ENCODE measurements around the gene IMP4. TPM values are rescaled to one million over a fixed set of nuclear protein-coding genes. Genes with fewer than 3 reads are reported as not detected.

The IMP4 gene
- total and polyA plus RNA-seq, 2 of the 8 experiments (the other 6 are each of a cell fraction or from before 2014, with no cell fraction given): 96.8 to 194 TPM

DNA sequence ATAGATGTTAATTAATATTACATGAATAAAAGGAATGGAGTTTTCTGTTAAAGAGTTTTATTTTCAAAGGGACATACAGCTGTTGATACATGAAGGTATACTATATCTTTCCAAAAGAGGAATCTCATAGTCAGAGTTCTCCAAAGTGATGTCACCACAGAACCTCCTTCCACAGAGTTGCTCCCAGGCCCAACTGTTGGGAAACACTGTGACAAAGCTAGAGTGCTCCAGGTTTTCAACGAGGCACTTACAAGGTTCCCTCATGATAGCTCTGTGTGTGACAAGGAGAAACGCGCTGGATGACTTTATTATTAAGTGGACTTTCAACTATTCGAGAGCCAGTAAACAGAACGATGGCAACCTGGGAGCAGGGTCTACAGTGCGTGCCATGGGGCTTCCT lies 46.7 kb downstream of the IMP4 start:
- Histone ChIP-seq H4K8ac (ENCODE audit: extremely low read depth, insufficient read depth, low read length) (no peak overlapping the region), H2BK120ac (replicated peaks; ENCODE audit: low read depth, low read length) (no peak overlapping the region), H3K27ac (ENCODE audit: low read depth, low read length) (no peak overlapping the region), H3K4ac (replicated peaks; ENCODE audit: insufficient read length, low read depth, low read length) (no peak overlapping the region), H3K27me3 (replicated peaks in 1 of 4; ENCODE audit: control insufficient read depth in 3 of 4, extremely low read depth in 1 of 4, insufficient read depth in 3 of 4, low read length in 3 of 4) (peaks cover 0 to 14% (median 8%) of the 10 kb centered on the region in 4 experiments; a peak in 4 of 7 replicates), H2AFZ (ENCODE audit: low read length) (no peak overlapping the region), H3K4me3 (ENCODE audit: extremely low read depth in 1 of 4, insufficient read depth in 2 of 4, low read depth in 3 of 4, low read length in 4 of 4) (no peak overlapping the region), H2BK5ac (ENCODE audit: low read depth, low read length) (no peak overlapping the region), H3K18ac (ENCODE audit: extremely low read depth, low read length) (no peak overlapping the region), H3K23me2 (ENCODE audit: low read depth, low read length) (peaks cover 6% of the 10 kb centered on the region; the same call in 1 of the 2 replicates), H3K4me2 (ENCODE audit: insufficient read depth in 1 of 2, low read depth in 2 of 2, low read length in 2 of 2) (no peak overlapping the region), H3K9ac (replicated peaks in 1 of 4; ENCODE audit: extremely low read depth in 1 of 4, low read depth in 3 of 4, low read length in 3 of 4) (no peak overlapping the region), H3K9me3 (ENCODE audit: insufficient read depth in 2 of 2, low read depth in 1 of 2, low read length in 1 of 2) (no peaks in the 10 kb centered on the region), H3K56ac (replicated peaks; ENCODE audit: insufficient read length, low read depth, low read length) (no peak overlapping the region), H4K5ac (ENCODE audit: insufficient read length, low read depth, low read length) (no peak overlapping the region), H3K4me1 (replicated peaks in 1 of 4; ENCODE audit: control insufficient read depth in 3 of 4, insufficient read depth in 4 of 4, low read length in 3 of 4) (peaks cover 0 to 10% (median 3%) of the 10 kb centered on the region in 4 experiments; a peak in 5 of 7 replicates), H2AK5ac (ENCODE audit: low read depth, low read length) (no peak overlapping the region), H4K91ac (replicated peaks; ENCODE audit: insufficient read length, low read length) (no peak overlapping the region), H2BK12ac (ENCODE audit: low read depth, low read length) (no peak overlapping the region), H3K79me2 (ENCODE audit: control insufficient read depth in 1 of 2, insufficient read depth in 2 of 2, low read length in 2 of 2) (no peaks in the 10 kb centered on the region), H4K20me1 (replicated peaks in 1 of 2; ENCODE audit: control insufficient read depth in 1 of 2, insufficient read depth in 2 of 2, low read length in 2 of 2) (peaks cover 0 to 3% of the 10 kb centered on the region in 2 experiments), H3K14ac (ENCODE audit: insufficient read length) (no peak overlapping the region), H2BK15ac (ENCODE audit: low read length) (no peak overlapping the region), H2BK20ac (ENCODE audit: low read length) (no peak overlapping the region), H3K23ac (ENCODE audit: insufficient read length) (no peak overlapping the region), H3K36me3 (ENCODE audit: control insufficient read depth in 2 of 4, insufficient read depth in 4 of 4, low read length in 3 of 4) (no peaks in the 10 kb centered on the region), H3K79me1 (ENCODE audit: low read depth, low read length) (no peaks in the 10 kb centered on the region)
- 92% methylated on average over 6 of the region's 6 CpGs; no CpG with 5 or more reads in 1 of the 2 experiments for WGBS, 2 experiments (ENCODE audit: extremely low coverage in 1 of 2, insufficient coverage in 1 of 2, insufficient read length in 1 of 2, insufficient replicate concordance in 2 of 2, low coverage in 1 of 2, low lambda C conversion rate in 2 of 2, missing lambda C conversion rate in 1 of 2)
- no peak for DNase-seq (ENCODE audit: low read depth in 1 of 2, low spot score in 2 of 2)
- ChIA-PET POLR2A (ENCODE audit: partially characterized antibody) (interaction anchor here (1.9 kb wide), 1 partner anchor 16 kb away, joined by 4 read pairs; no protein-coding TSS in a partner anchor), CTCF (ENCODE audit: partially characterized antibody) (interaction anchor here (4.8 to 5.2 kb wide), 2 partner anchors 11 to 16 kb away, joined by 27 to 34 read pairs; no protein-coding TSS in a partner anchor)
- no peak for TF ChIP-seq SIRT6 (IDR thresholded peaks at IDR 0.05; ENCODE audit: low read length)
- no peak for TF ChIP-seq YY1 (IDR thresholded peaks at IDR 0.05; ENCODE audit: low read depth, low read length)
- TF ChIP-seq CEBPB (IDR thresholded peaks at IDR 0.05; ENCODE audit: low read depth, low read length): no peak
- no peak for FAIRE-seq

Measured in H1 (cell line).